ENCODE results near the gene SPEF1.
"Not testable (repeated sequence)": the region's sequence is repeated elsewhere in the genome, so short reads cannot be mapped to it uniquely, and the experiment has no call there.

Gene SPEF1

DNA sequence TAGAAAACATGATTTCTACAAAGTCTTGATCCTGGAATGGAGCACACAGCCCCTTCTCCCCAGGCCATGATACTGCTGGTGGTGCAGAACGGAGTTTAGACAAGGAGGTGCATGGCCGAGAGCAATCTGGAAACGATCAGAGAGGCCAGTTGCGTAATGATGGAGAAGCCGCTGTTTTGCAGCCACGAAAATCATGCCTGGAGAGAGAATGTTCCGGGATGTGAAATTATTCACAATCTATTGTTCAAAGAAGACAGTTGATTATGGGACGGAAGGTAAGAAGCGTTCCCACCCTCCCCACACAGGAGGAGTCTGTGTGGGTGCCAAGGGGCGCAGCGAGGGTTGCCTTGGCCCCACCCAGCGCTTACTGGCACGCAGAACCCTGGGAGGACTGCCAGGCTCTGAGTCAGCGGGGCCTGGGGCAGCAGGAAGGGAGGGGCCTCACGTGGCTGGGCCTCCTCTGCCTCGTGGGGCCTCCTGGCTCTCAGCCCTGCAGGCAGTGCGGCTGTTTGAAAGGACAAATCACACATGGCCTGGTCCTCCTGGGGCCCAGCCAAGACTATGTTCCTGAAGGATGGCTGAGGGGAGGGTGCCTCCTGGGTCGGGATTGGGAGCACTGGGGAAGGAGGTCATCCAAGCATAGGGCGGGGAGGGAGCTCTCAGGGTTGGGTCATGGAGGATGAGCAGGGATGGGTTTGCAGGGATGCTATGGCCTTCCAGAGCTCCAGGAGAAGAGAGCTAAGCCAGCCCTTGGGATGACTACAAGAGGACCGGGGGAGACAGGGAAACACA lies 30.4 kb upstream of the SPEF1 start:
- peak; percentile 99 for DNase-seq (ENCODE audit: low spot score)

DNA sequence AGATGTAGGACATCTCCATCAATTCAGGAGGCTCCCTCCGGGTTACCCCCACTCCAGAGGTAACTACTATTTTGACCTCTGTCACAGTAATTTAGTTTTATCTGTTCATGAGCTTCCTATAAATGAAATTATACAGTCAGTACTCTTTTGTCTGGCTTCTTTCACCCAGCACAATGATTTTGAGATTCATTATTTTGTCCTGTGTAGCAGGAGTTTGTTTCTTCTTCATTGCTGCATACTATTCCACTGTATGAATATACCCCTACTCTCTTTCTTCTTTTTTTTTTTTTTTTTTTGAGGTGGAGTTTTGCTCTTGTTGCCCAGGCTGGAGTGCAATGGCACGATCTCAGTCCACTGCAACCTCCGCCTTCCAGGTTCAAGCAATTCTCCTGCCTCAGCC lies 27.3 kb upstream of the SPEF1 start:
- DNase-seq (ENCODE audit: low spot score) = no peak

DNA sequence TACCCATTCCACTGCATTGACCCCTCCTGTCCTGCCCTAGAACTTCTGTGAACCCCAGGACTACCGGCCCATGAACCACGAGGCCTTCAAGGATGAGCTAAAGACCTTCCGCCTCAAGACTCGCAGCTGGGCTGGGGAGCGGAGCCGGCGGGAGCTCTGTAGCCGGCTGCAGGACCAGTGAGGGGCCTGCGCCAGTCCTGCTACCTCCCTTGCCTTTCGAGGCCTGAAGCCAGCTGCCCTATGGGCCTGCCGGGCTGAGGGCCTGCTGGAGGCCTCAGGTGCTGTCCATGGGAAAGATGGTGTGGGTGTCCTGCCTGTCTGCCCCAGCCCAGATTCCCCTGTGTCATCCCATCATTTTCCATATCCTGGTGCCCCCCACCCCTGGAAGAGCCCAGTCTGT lies 23.5 kb upstream of the SPEF1 start:
- DNase-seq (ENCODE audit: low spot score) = no peak

DNA sequence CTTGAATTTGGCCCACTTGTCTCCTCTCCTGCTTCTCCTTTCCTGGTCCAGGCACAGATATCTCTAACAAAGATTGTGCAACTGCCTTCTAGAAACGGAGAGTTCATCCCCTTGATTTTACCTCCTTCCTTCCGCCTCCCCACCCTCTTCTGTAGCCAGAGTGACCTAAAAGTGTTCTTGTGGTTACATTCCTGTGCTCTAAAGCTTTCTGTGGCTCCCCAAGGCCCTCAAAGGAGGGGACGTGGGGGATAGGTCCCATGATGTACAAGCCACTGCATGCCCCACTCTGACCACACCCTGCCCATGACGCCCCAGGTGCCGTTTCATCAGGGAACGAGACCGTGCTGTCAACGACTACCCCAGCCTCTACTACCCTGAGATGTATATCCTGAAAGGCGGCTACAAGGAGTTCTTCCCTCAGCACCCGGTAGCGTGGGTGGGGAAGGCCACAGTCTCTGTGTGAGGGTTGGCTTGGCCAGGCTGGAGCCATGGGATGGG lies 23.1 kb upstream of the SPEF1 start:
- no peak for DNase-seq (ENCODE audit: low spot score)

DNA sequence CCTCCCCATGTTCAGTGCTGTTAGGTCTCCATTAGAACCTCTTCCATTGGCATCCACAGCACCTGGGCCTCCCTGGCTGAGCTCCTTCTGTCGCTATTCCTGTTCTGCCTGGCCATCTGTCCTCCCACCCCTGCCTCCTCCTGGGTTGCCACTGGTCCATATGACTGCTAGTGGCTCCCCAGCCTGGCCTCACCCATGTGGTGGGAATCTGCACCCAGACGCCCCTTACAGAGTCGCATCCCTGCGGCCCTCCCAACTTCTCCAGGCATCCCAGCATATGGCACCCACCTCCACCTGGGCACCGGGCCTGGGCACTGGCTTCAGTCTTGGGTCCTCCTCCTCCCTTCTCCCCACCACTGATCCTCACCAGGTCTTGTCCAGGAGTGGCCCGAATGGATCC lies 22.6 kb upstream of the SPEF1 start:
- no peak for DNase-seq (ENCODE audit: low spot score)

DNA sequence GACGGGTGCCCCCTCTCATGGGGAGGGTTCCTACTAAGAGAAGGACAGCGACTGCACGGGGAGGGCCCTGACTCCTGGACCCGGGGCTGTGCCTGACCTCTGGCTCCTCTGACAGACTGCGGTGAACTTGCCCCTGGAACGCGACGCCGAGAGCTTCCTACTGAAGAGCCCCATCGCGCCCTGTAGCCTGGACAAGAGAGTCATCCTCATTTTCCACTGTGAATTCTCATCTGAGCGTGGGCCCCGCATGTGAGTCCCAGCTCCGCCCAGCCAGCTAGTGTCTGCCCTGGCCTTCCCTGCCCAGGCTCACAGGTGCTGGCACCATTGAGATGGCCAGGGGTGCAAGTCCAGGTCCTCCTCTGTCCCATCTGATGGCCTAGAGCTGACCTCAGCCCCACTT lies 22.0 kb upstream of the SPEF1 start:
- DNase-seq (ENCODE audit: low spot score) = no peak

DNA sequence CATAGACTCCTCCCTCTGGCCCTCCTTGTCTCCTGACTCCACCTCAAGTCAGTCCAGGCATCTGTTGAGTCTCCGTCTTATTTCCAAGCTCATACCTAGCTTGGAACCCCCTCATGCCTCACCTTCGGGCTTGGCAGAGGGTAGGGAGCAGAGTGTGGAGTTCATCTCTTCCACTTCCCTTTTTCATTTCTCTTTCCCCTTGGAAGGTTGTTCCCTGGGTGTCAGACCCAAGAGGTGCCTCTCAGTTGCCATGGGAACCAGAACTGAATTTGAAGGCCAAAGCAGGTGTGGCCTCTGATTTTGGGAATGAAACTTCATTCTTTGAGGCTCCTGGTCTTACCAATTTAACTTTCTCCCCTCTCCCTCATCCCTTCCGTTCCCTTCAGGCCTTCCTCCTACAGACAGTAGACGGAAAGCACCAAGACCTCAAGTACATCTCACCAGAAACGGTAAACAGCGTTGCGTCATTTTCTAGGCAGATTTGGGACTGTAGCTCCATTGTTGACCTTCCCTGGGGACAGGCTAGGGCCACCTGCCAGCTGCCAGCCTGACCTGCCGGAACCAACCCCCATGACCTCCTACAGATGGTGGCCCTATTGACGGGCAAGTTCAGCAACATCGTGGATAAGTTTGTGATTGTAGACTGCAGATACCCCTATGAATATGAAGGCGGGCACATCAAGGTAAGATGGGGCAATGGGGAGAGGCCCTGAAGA lies 21.4 kb upstream of the SPEF1 start:
- DNase-seq (ENCODE audit: low spot score) = no peak

DNA sequence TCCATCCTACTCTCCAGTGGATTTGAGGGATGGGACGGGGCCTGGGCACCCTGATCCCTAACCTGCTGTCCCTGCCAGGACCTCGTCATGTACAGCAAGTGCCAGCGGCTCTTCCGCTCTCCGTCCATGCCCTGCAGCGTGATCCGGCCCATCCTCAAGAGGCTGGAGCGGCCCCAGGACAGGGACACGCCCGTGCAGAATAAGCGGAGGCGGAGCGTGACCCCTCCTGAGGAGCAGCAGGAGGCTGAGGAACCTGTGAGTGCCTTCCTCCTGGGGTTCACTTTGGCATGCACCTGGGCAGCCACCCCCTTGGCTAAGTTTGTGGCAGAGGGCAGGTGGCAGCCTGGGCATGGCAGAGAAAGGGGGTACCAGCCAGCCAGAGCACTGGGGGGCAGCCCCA lies 20.6 kb upstream of the SPEF1 start:
- DNase-seq (ENCODE audit: low spot score) = no peak

DNA sequence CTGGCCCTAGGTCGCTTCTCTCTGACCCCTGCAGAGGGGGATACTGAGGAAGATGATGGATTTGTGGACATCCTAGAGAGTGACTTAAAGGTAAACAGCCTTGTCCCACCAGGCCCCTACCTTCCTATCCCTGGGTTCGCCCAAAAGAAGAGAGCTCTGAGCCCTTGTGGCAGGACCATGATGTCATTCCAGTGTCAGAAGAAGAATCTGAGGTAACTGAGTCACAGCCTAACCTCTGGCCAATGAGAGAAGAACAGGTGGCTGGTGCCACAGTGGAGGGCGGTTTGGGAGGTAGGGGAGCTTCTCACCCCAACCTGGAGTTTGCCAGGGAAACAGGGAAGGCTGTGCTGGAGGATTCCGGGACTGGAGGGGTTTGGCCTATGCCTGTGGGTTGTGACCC lies 20.1 kb upstream of the SPEF1 start:
- no peak for DNase-seq (ENCODE audit: low spot score)

DNA sequence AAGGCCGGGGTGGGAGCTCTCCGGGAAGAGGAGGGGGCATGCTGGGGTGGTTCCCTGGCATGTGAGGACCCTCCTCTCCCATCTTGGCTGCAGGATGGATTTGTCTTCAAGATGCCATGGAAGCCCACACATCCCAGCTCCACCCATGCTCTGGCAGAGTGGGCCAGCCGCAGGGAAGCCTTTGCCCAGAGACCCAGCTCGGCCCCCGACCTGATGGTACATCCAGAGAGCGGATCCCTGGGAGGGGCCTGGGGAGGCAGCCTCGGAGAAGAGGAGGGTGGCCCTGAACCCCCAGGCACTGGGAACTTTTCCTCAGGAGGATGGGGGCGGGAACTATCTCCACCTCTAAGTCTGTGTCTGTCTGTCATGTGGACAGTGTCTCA lies 19.6 kb upstream of the SPEF1 start:
- no peak for DNase-seq (ENCODE audit: low spot score)

DNA sequence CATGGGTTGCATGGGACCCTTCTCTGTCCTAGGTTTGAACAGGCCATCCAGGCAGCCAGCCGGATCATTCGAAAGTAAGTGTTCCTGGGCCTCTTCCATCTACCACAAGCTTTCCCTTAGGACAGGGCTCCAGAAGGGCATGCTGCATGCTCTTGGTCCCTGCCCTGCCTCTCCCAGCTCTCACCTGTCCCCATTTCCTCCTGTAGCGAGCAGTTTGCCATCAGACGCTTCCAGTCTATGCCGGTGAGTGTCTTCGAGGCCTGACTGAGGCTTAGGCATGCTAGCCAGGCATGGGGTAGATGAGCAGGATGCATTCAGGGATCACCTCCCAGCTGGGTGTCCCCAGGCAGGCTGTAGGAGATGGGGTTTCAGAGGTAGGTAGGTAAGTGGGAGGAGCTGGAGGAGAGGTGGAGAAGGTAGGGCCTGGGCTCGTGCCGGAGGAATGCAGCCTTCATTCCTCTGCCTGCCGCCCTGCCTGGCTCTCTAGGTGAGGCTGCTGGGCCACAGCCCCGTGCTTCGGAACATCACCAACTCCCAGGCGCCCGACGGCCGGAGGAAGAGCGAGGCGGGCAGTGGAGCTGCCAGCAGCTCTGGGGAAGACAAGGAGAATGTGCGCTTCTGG lies 19.1 kb upstream of the SPEF1 start:
- DNase-seq (ENCODE audit: low spot score) = no peak

DNA sequence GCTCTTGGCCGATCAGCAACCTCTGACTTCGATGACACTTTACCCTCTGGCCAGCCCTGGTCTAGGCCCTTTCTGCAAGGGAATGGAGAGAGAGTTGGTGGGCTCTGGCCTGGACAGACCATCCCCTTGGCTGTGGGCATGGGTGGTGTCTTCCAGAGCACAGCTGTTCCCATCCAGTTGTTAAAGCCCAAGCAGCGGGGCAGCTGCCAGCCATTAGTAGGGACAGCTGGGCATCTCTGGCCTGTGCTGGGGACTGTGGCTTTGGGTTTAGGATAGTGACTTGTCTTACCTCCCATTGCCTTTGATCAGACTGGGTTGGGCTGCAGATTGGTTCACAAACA lies 17.6 kb upstream of the SPEF1 start:
- DNase-seq (ENCODE audit: low spot score) = no peak

DNA sequence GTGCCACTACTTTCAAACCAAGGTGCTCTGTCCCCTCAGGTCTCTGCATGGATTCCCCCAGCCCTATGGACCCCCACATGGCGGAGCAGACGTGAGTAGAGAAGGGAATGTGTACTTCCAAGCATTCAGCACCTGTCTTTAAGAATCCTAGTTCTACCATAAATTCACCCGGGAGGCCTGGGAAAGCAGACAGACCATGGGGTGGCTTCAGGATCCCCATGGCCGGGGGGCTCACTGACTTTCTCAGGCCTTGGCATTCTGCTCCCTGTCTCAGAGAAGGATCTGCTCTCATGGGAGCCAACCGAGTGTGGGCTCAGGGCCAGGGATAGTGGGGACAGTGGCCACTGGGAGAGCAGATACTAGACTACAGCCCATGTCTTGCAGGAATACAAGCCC lies 17.1 kb upstream of the SPEF1 start:
- DNase-seq (ENCODE audit: low spot score) = no peak

DNA sequence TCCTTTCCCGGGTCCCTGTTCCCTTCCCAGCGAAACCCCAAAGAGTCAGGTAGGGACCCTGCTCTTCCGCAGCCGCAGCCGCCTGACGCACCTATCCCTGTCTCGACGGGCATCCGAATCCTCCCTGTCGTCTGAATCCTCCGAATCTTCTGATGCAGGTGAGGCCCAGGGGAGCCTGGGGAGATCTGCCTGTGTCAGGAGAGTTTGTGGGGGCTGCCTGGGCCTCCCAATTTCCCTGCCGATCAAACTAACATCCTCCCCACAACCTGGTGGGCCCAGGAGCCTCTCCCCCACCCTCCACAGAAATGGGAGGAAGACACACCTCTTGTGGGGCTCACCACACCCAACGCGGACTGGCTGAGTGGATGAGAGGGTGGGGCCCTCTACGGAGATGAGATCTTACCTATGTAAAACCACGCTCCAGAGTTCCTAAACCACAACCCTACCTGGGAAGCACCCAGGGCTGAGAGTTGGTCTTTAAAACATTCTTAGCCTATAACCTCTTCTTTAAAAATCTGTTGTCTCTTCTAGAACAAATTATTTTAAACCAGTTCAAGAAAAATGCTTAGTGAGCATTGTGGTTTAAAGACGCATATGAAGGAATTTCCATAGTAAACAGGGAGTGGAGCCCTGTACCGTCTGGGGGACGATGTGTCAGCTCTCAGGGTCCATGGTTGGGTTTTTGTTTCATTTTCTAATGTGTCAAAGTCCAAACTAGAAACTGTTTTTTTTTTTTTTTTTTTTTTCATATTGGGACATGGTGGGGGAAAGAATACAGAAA lies 16.5 kb upstream of the SPEF1 start:
- DNase-seq (ENCODE audit: low spot score) = no peak

DNA sequence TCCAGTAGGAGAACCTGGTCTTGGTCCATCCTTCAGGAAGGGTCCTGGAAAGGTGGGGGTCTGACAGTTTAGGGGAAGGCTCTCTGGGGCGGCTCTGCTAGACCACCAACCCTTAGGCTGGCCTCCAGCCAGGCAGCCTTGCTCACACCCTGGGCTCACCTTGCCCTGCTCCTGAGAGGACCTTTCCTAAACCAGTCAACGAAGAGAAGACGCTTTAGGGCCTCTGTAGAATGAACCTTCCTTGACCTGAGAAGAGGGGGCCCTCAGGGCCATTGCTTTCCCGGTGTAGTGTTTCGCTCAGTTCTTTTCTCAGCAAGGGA lies 15.9 kb upstream of the SPEF1 start:
- no peak for DNase-seq (ENCODE audit: low spot score)

DNA sequence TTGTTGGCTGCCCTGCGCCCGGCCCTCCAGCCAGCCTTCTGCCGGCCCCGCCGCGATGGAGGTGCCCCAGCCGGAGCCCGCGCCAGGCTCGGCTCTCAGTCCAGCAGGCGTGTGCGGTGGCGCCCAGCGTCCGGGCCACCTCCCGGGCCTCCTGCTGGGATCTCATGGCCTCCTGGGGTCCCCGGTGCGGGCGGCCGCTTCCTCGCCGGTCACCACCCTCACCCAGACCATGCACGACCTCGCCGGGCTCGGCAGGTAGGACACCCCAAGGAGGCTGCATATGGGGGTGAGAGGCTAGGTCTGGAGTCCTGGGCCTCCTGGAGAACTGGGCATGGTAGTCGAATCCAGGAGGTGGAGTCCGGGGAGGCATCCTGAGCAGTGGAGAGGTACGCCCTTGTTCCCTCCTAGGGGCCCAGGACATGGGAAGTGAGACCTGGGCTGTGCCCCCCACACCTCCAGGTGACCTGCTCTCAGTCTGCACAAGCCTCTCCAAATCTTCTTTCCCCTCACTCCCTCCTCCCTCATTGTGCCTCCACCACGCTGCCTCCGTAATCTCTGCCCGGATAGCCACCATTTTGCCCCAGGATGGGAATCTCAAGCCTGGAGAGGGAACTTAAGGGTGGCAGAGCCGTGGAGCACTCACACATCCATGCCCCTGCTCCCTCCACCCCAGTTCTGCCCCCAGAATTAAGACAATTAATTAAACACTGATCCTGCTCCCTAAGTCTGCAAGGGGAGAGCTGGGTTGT lies 15.4 kb upstream of the SPEF1 start:
- DNase-seq (ENCODE audit: low spot score) = peak; percentile 18

DNA sequence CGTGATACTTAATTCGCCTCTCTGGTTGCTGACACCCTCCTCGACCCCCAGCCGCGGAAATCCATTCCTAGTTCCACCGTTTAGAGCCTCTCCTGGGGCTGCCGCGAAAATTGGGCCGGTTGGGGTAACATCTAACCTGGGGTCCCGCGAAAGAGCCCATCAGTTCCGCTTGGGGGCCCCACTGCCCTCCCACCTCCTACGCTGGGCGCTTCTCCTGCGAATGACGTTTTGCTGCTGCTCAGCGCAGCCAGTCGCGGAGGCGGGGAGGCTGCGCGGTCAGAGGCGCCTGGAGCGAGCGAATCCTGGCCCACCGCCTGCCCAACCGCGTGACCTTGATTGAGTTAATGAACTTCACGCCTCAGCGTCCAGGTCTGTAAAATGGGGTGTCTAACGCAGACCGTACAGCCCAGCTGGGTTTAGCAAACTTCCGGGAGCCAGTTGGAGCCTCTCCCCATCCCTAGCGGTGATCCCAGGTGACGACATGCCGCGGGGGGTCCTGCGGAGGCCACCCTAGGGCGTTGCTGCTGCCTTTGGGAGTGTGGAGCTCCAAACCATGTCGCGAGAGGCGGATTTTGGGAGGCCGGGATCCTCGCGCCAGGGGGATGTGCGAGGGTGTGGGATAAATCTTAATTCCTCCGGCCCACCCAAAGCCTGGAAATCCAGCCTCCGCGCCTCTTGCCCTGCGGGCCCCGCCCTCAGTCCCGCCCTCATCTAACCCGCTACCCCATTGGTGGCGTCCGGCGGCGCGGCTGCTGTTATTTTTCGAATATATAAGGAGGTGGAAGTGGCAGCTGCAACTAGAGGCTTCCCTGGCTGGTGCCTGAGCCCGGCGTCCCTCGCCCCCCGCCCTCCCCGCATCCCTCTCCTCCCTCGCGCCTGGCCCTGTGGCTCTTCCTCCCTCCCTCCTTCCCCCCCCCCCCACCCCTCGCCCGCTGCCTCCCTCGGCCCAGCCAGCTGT lies 14.5 kb upstream of the SPEF1 start, which contains the start of gene CDC25B:
Gene CDC25B, plus strand, starts transcription at position 800 of the 958 bp plus-strand sequence. CDS start 222 bp downstream, outside the sequence.
- peak; percentile 92 for DNase-seq (ENCODE audit: low spot score)

DNA sequence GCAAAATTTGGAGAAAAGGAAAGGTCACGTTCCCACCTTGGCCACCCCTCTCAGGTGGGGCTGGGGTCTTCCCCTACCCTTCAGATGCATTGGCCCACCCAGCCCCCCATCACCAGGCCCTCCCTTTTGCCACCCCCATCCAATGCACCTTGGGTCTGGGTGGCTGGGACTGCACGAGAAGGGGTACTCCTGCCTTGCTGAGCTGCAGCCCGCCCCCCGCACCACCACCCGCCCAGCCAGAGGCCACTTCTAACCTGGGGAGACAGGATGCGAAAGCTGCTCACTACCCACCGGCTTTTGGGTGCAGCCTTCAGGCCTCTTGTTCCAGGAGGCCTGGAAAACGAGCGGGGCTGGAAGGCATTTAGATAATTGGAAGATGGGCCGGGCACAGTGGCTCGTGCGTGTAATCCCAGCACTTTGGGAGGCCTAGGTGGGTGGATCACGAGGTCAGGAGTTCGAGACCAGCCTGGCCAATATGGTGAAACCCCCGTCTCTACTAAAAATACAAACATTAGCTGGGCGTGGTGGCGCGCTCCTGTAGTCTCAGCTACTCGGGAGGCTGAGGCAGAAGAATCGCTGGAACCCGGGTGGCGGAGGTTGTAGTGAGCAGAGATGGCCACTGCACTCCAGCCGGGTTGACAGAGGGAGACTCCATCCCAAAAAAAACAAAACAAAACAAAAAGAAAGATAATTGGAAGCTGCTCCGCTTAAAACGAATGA lies 13.6 kb upstream of the SPEF1 start:
- DNase-seq (ENCODE audit: low spot score) = no peak

DNA sequence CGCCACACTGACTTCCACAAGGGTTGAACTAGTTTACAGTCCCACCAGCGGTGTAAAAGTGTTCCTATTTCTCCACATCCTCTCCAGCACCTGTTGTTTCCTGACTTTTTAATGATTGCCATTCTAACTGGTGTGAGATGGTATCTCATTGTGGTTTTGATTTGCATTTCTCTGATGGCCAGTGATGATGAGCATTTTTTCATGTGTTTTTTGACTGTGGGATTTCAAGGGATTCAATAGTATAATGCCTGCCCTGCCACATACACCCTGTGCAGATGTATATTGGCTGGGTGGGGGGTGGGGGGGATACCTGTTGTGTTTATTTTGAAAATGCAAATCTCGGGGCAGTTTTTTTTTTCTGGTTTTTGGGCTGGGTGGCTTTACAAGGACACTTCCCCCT lies 12.9 kb upstream of the SPEF1 start:
- DNase-seq (ENCODE audit: low spot score) = not testable (repeated sequence)

DNA sequence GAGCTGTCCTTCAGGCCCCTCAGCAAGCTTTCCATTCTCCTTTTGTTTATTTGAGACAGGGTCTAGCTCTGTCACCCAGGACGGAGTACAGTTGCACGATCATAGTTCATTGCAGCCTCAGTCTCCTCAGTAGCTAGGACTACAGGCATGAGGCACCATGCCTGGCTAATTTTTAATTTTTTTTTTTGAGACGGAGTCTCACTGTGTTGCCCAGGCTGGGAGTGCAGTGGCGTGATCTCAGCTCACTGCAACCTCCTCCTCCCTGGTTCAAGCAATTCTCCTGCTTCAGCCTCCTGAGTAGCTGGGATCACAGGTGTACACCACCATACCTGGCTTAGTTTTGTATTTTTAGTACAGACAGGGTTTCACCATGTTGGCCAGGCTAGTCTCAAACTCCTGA lies 8.0 kb upstream of the SPEF1 start:
- not testable (repeated sequence) for DNase-seq (ENCODE audit: low spot score)

All from kidney tubule cell (primary cell).